Choroid plexus epithelial cell (primary cell): ENCODE measurements around the gene ABCC8.

Source experiments
- DNase-seq: peaks from one replicate; pipeline ENCODE4 v3.0.0-alpha.2; 2010; ENCODE audit warnings: low read depth
- H3K4me3 ChIP-seq: 2 replicates; pipeline ENCODE4 v1.5.1; 2011; ENCODE audit warnings: low read depth, mild to moderate bottlenecking, control low read depth, low read length, moderate library complexity
- TF ChIP-seq, protein P1 (sequence below): conservative IDR thresholded peaks from 2 replicates; pipeline ENCODE4 v1.5.1; 2011; ENCODE audit warnings: low read depth, mild to moderate bottlenecking, control low read depth, inconsistent platforms, low read length, moderate library complexity

ABCC8 gene

DNA sequence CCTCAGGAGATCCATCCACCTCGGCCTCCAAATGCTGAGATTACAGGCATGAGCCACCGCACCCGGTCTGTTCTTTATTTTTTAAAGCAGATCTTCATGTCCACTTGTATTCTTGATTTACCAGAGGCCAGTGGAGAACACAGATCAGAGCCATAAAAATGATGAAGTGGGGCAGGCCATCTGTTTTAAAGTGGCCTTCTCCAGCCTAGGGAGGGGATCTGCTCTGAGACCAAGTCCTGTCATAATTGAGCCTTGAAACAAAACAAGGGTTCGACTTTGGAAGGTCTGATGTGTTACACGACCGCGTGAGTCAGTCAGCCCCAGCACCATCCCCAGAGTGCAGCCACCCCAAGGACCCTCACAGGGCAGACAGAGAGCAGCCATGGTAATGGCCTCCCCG lies 27.5 kb downstream of the ABCC8 start:
- H3K4me3 ChIP-seq: no peak overlapping the region
- DNase-seq: no peak
- TF ChIP-seq, protein P1, sequence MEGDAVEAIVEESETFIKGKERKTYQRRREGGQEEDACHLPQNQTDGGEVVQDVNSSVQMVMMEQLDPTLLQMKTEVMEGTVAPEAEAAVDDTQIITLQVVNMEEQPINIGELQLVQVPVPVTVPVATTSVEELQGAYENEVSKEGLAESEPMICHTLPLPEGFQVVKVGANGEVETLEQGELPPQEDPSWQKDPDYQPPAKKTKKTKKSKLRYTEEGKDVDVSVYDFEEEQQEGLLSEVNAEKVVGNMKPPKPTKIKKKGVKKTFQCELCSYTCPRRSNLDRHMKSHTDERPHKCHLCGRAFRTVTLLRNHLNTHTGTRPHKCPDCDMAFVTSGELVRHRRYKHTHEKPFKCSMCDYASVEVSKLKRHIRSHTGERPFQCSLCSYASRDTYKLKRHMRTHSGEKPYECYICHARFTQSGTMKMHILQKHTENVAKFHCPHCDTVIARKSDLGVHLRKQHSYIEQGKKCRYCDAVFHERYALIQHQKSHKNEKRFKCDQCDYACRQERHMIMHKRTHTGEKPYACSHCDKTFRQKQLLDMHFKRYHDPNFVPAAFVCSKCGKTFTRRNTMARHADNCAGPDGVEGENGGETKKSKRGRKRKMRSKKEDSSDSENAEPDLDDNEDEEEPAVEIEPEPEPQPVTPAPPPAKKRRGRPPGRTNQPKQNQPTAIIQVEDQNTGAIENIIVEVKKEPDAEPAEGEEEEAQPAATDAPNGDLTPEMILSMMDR: no peak

DNA sequence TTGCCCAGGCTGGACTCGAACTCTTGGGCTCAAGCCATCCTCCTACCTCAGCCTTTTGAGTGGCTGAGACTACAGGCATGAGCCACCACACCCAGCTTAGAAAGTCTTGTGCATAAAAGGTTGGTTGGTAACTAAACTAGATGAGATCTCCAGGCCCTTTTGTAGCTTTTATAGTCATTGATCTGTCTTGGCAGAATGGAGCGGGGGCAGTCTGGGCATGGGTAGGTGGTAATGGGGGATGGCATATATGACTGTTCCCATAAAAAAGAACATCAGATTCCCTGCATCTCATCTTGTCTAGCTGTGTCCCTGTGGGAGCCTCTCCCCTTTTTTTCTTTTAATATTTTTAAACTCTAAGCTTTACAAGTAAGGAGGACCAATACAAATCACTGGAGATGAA lies 30.2 kb downstream of the ABCC8 start:
- TF ChIP-seq, protein P1: no peak

DNA sequence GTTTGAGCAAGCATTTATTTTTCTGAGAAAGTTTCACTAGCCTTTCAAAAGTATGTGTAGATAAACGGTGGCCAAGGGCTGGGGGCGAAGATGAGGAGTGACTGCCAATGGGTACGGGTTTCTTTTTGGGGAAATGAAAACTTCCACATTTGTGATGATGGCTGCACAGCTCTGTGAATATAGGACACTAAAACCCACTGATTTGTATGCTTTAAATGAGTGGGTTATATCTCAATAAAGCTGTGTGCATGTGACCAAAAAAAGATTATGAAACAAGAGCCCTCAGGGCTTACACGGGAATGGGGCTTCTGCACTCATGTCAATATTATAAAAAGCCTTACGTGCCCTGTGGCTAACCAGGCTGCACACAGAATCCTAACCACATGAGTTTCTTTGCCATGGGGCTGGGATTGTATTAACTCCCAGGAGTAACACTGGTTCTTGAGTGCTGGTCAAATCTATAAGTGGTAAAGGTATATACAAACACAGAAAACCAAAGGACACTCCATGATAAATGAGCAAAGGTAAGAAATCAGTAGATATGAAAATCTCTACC lies 31.3 kb downstream of the ABCC8 start:
- no peak for DNase-seq
- TF ChIP-seq, protein P1: no peak
- no peak overlapping the region for H3K4me3 ChIP-seq

More for the DNA sequence above, 30.2 kb downstream of the ABCC8 start:
- no peak for DNase-seq
- H3K4me3 ChIP-seq: no peak overlapping the region

DNA sequence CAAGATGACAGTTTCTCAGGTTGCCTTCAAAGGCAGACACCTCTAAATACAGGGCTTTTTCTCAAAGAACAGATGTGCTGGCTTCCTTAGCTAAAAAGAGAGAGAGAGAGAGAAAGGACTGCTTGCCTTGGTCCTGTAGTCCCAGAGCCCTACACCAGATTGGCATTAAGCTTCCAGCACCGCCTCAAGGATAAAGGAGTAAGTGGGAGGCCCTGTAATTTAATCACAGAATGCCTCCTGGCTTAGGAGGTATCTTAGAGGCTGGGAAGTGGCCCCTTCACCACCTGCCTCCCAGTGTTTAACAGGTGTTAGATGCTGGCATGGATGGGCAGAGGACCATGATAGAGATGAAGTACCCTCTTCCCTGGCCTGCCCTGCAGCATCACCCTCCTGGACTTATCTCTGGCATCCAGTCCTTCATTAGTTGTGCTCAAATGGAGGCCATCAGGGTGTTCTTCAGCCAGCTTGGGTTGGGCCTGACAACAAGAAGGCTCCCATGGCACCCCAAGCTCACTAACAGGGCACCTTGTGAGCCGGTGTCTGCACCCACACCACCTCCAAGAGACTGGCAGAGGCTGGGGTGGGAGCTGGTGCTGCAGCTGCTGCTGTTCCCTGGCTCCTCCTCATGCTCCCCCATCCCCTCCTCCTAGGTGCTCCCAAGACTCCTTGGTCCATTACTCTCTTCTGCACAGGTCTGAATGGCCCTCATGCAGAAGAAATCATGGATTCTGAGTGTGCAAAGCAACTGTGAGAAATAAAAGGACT lies 32.5 kb downstream of the ABCC8 start:
- no peak for DNase-seq
- H3K4me3 ChIP-seq: no peak overlapping the region
- TF ChIP-seq, protein P1: no peak

DNA sequence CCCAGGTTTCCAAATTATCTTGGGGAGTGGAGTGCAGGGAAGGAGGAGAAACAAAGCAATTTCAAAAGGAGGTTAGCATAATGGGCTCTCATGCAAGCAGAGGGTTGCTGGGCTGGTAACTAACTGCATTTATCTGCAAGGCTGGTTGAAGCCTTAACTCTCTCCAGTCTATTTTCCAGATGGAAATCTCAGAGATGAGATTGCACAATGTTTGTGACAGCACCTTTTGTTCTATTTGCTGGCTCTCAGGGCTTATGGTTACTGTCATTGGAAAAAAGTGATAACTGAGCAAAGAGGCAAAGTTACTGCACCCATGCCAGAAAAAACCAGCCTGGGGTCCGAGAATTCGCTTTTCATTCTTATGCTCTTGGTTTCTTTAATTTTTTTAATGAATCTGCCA lies 33.2 kb downstream of the ABCC8 start:
- DNase-seq: no peak
- TF ChIP-seq, protein P1: no peak
- H3K4me3 ChIP-seq: no peak overlapping the region

DNA sequence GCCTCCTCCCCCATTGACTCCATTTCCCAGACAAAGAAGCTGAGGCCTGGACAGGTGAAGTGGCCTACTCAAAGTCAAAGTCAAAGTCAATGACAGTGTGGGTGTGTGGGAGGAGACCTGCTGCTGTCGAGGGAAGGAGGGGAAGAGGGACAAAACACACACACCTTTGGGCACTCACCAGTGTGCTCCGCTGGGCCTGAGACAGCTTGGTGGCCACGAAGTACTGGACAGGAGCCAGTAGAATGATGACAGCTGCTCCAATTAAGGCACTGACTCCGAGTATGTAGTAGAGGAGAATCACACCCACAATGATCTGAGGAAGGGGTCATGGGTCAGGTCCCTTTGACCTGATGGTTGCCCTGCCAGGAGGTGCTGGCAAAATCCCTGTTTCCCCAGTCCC lies 33.6 kb downstream of the ABCC8 start:
- DNase-seq: no peak
- no peak overlapping the region for H3K4me3 ChIP-seq
- TF ChIP-seq, protein P1: no peak

DNA sequence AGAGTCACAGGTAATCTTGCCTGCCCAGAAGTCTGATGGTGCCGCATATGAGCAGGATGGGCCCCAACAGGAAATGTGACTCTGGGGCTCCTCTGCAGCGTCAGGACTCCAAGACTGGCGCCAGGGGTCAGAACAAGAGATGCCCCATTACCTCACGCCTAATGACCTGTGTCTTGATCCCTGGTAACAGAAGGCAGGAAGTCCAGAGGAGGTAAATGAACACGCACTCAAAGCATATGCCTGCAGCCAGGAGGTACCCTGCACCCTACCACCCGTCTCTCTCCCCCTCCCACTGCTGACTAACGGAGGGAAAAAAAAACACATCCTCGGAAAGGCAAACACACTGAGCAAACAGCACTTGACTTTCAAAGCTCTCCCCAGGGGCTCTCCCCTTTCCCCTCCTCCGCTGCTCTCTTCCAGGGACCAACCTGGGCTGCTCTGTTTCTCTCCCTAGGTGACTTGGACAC lies 37.3 kb downstream of the ABCC8 start:
- TF ChIP-seq, protein P1: no peak
- peak; percentile 4 for DNase-seq
- H3K4me3 ChIP-seq: no peak overlapping the region
